Trophoblast cell (in vitro differentiated cells and primary cell): ENCODE data around the gene CSTF1.
"Not testable (repeated sequence)": the region's sequence is repeated elsewhere in the genome, so short reads cannot be mapped to it uniquely, and the experiment has no call there.

ENCODE experiments used
- DNase-seq, 2 donors: peaks; one replicate each; pipeline ENCODE4 v3.0.0-alpha.2; 2016
- H2AFZ ChIP-seq: 2 replicates; pipeline ENCODE4 v1.6.1; 2013; ENCODE audit warnings: low read length, moderate library complexity, mild to moderate bottlenecking; ENCODE audit not compliant: insufficient read depth, poor library complexity
- H2AK5ac ChIP-seq: 2 replicates; pipeline ENCODE4 v1.6.1; 2013; ENCODE audit warnings: mild to moderate bottlenecking, low read length
- H2BK120ac ChIP-seq: 2 replicates; pipeline ENCODE4 v1.6.1; 2013; ENCODE audit warnings: low read length, mild to moderate bottlenecking, moderate library complexity; ENCODE audit not compliant: insufficient read depth, poor library complexity
- H2BK12ac ChIP-seq: 2 replicates; pipeline ENCODE4 v1.6.1; 2013; ENCODE audit warnings: mild to moderate bottlenecking, low read length, moderate library complexity
- H2BK5ac ChIP-seq: 2 replicates; pipeline ENCODE4 v1.6.1; 2013; ENCODE audit warnings: low read length, low read depth, moderate library complexity, mild to moderate bottlenecking; ENCODE audit not compliant: poor library complexity
- H3K14ac ChIP-seq: 2 replicates; pipeline ENCODE4 v1.6.1; 2013; ENCODE audit warnings: mild to moderate bottlenecking, low read length
- H3K18ac ChIP-seq: 2 replicates; pipeline ENCODE4 v1.6.1; 2013; ENCODE audit warnings: mild to moderate bottlenecking, low read length
- H3K23ac ChIP-seq: 2 replicates; pipeline ENCODE4 v1.6.1; 2013; ENCODE audit warnings: low read length
- H3K27ac ChIP-seq: 2 replicates; pipeline ENCODE4 v1.5.1; 2013; ENCODE audit warnings: low read depth, mild to moderate bottlenecking, inconsistent platforms, low read length, moderate library complexity
- H3K27me3 ChIP-seq: 2 replicates; pipeline ENCODE4 v1.6.1; 2013; ENCODE audit warnings: inconsistent platforms, mild to moderate bottlenecking, low read length, moderate library complexity; ENCODE audit not compliant: insufficient read depth
- H3K36me3 ChIP-seq, 2 experiments: 1 replicate in 1 of 2; 2 replicates in 1 of 2; pipeline ENCODE4 v1.6.1; 2013; ENCODE audit warnings: low read length in 2 of 2, mild to moderate bottlenecking in 2 of 2, moderate library complexity in 1 of 2; ENCODE audit not compliant: insufficient read depth in 2 of 2, control insufficient read depth in 1 of 2
- H3K4ac ChIP-seq: 2 replicates; pipeline ENCODE4 v1.6.1; 2013; ENCODE audit warnings: low read depth, mild to moderate bottlenecking, low read length, moderate library complexity
- H3K4me1 ChIP-seq, 2 experiments: 1 replicate in 1 of 2; 2 replicates in 1 of 2; pipeline ENCODE4 v1.6.1; 2013; ENCODE audit warnings: low read length in 2 of 2, mild to moderate bottlenecking in 2 of 2, moderate library complexity in 1 of 2; ENCODE audit not compliant: insufficient read depth in 2 of 2, control insufficient read depth in 1 of 2
- H3K4me2 ChIP-seq: 2 replicates; pipeline ENCODE4 v1.6.1; 2013; ENCODE audit warnings: inconsistent platforms, mild to moderate bottlenecking, low read length, moderate library complexity
- H3K4me3 ChIP-seq: 2 replicates; pipeline ENCODE4 v1.5.1; 2013; ENCODE audit warnings: mild to moderate bottlenecking, low read depth, low read length, inconsistent platforms
- H3K79me1 ChIP-seq: one replicate; pipeline ENCODE4 v1.6.1; 2013; ENCODE audit warnings: low read length
- H3K79me2 ChIP-seq: 2 replicates; pipeline ENCODE4 v1.6.1; 2013; ENCODE audit warnings: low read length, mild to moderate bottlenecking; ENCODE audit not compliant: control insufficient read depth, insufficient read depth, poor library complexity
- H3K9ac ChIP-seq: 2 replicates; pipeline ENCODE4 v1.6.1; 2013; ENCODE audit warnings: mild to moderate bottlenecking, low read length
- H3K9me3 ChIP-seq: 2 replicates; pipeline ENCODE4 v1.6.1; 2013; ENCODE audit warnings: low read depth, mild to moderate bottlenecking, control low read depth, inconsistent platforms, low read length; ENCODE audit not compliant: insufficient read depth
- H4K12ac ChIP-seq: 2 replicates; pipeline ENCODE4 v1.6.1; 2013; ENCODE audit warnings: low read depth, mild to moderate bottlenecking, low read length, moderate library complexity
- H4K8ac ChIP-seq: 2 replicates; pipeline ENCODE4 v1.6.1; 2013; ENCODE audit warnings: low read depth, mild to moderate bottlenecking, low read length, moderate library complexity
- H4K91ac ChIP-seq: one replicate; pipeline ENCODE4 v1.6.1; 2013; ENCODE audit warnings: low read depth, mild to moderate bottlenecking, low read length, moderate library complexity
- WGBS: extraction: QIAGEN DNeasy Blood & Tissue Kit; methylation state at CpG from one replicate; pipeline ENCODE4 v1.1.7; 2013; ENCODE audit warnings: missing lambda C conversion rate; ENCODE audit not compliant: insufficient read length, insufficient coverage; ENCODE audit errors: extremely low coverage; 5-methylcytosine and 5-hydroxymethylcytosine counted together

The CSTF1 gene

DNA sequence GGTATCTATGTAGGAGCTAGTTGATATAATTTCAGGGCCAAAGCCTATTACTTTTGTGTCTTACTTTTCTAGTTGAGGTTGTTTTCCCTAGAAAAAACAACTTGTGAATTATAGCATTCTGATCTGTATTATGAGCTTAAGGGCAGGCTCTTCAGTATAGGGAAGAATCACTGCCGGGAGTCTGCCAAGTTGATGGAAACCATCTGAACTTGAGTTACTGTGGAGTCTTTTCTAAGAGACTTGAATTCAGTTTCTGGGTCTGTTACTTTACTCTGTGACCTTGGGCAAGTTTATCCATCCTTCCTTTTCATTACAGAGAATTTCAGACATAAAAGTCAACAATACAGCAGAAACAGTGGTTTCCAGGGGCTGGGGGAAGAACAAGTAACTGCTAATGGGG, 17.5 kb downstream of the CSTF1 start:
- Histone ChIP-seq H3K4ac (no peak overlapping the region), H4K8ac (no peak overlapping the region), H3K9ac (no peak overlapping the region), H3K14ac (no peak overlapping the region), H2BK120ac (no peak overlapping the region), H3K27me3 (no peaks in the 10 kb centered on the region), H3K79me1 (no peaks in the 10 kb centered on the region), H2AK5ac (no peak overlapping the region), H3K18ac (no peak overlapping the region), H3K23ac (no peak overlapping the region), H2AFZ (no peak overlapping the region), H3K4me3 (no peak overlapping the region), H3K79me2 (no peaks in the 10 kb centered on the region), H2BK5ac (no peak overlapping the region), H3K4me2 (no peak overlapping the region), H3K27ac (no peak overlapping the region), H4K91ac (no peak overlapping the region), H4K12ac (no peak overlapping the region), H3K4me1 (no peaks in the 10 kb centered on the region), H3K36me3 (peaks cover 14 to 19% of the 10 kb centered on the region in 2 experiments), H2BK12ac (no peak overlapping the region), H3K9me3 (no peaks in the 10 kb centered on the region)
- no peak for DNase-seq
- no CpG with 5 or more reads among the region's 1 CpG for WGBS

- H2BK5ac ChIP-seq, H3K79me2 ChIP-seq, H3K4ac ChIP-seq, H3K14ac ChIP-seq, H4K8ac ChIP-seq, H2AFZ ChIP-seq, H3K23ac ChIP-seq, H4K91ac ChIP-seq, H3K18ac ChIP-seq, DNase-seq, H3K4me3 ChIP-seq, H3K27me3 ChIP-seq, H3K9me3 ChIP-seq, H2AK5ac ChIP-seq, H3K27ac ChIP-seq, H3K4me2 ChIP-seq, H3K9ac ChIP-seq, H4K12ac ChIP-seq, H3K79me1 ChIP-seq, H2BK12ac ChIP-seq, H3K4me1 ChIP-seq, H2BK120ac ChIP-seq: not testable (repeated sequence)
- WGBS: no CpG with 5 or more reads among the region's 7 CpGs
- peaks cover 11 to 15% of the 10 kb centered on the region in 2 experiments for H3K36me3 ChIP-seq
These were observed 18.8 kb downstream of the CSTF1 start for GRCh38 chr20:56411287-56411686.

GRCh38 chr20:56411759-56412472, 19.5 kb downstream of the CSTF1 start, which contains the start of gene CASS4:
Gene CASS4, plus strand, starts transcription at chr20:56412260. Its CDS starts 199 bp downstream, at chr20:56412459.
- H3K27me3 ChIP-seq: no peaks in the 10 kb centered on the region

DNA sequence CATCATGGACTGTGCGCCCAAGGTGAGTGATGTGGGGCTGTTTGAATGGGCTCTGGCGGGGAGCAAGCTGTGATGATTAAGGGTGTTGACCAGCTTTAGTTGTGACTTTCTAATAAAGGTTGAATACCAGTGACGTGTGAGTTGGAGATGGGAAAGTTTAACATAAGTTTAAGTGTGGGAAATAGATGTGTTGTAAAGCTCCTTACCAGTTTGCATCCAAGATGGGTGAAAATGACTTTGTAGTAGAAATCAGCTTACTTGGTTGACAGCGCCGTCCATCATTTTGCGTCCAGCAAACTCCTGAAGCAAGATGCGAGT, 20.0 kb downstream of the CSTF1 start:
- H2BK5ac ChIP-seq: no peak overlapping the region
- no peak overlapping the region for H2BK120ac ChIP-seq
- no peaks in the 10 kb centered on the region for H3K79me2 ChIP-seq
- no peaks in the 10 kb centered on the region for H3K27me3 ChIP-seq
- H3K4me1 ChIP-seq: no peaks in the 10 kb centered on the region
- H3K27ac ChIP-seq: no peak overlapping the region
- H4K91ac ChIP-seq: no peak overlapping the region
- peaks cover 5 to 7% of the 10 kb centered on the region in 2 experiments for H3K36me3 ChIP-seq
- no peak overlapping the region for H4K12ac ChIP-seq
- 100% methylated on average over 1 of the region's 7 CpGs for WGBS
- H3K4me2 ChIP-seq: no peak overlapping the region
- H3K4me3 ChIP-seq: no peak overlapping the region
- DNase-seq: no peak
- no peak overlapping the region for H2AK5ac ChIP-seq
- no peak overlapping the region for H2BK12ac ChIP-seq
- H3K9ac ChIP-seq: no peak overlapping the region
- no peak overlapping the region for H3K4ac ChIP-seq
- H4K8ac ChIP-seq: no peak overlapping the region
- no peak overlapping the region for H3K14ac ChIP-seq
- H2AFZ ChIP-seq: no peak overlapping the region
- no peak overlapping the region for H3K18ac ChIP-seq
- H3K79me1 ChIP-seq: no peaks in the 10 kb centered on the region
- no peak overlapping the region for H3K23ac ChIP-seq
- no peaks in the 10 kb centered on the region for H3K9me3 ChIP-seq

More at GRCh38 chr20:56411759-56412472, 19.5 kb downstream of the CSTF1 start, which contains the start of gene CASS4:
- Histone ChIP-seq H3K9me3 (no peaks in the 10 kb centered on the region), H3K4ac (no peak within 1 kb of the TSS), H3K4me1 (no peaks in the 10 kb centered on the region), H3K27ac (no peak within 1 kb of the TSS), H2AK5ac (no peak within 1 kb of the TSS), H3K14ac (no peak within 1 kb of the TSS), H3K4me2 (no peak within 1 kb of the TSS), H2BK12ac (no peak within 1 kb of the TSS), H4K91ac (no peak within 1 kb of the TSS), H3K18ac (no peak within 1 kb of the TSS), H4K12ac (no peak within 1 kb of the TSS), H3K9ac (no peak within 1 kb of the TSS), H3K79me1 (no peaks in the 10 kb centered on the region), H3K23ac (no peak within 1 kb of the TSS), H3K36me3 (peaks cover 8 to 11% of the 10 kb centered on the region in 2 experiments), H2BK5ac (no peak within 1 kb of the TSS), H2BK120ac (no peak within 1 kb of the TSS), H3K4me3 (no peak within 1 kb of the TSS), H3K79me2 (no peaks in the 10 kb centered on the region), H2AFZ (no peak within 1 kb of the TSS), H4K8ac (no peak within 1 kb of the TSS)
- WGBS: no CpG with 5 or more reads among the region's 10 CpGs
- no peak for DNase-seq
